OCI-LY7 (cell line): Measurements from ENCODE around the gene UBTD1. TPM values are rescaled to one million over a fixed set of nuclear protein-coding genes. Genes with fewer than 3 reads are reported as not detected.

ENCODE experiments used
- BruUV-seq: library from RNA; stranded (reverse); fragments of 400-500 nt; replicated peaks from 2 replicates; lab custom pipeline; 2021; lab: Mats Ljungman, UMichigan
- CTCF ChIA-PET: fragments of 300-600 bp; sonication (Branson Sonifier 250); formaldehyde crosslinking; loops from one replicate; lab custom pipeline; 2022; ENCODE audit warnings: antibody characterized with exemption; ENCODE audit not compliant: unreplicated experiment; lab: Charles Lee
- POLR2A ChIA-PET: fragments of 300-600 bp; sonication (Branson Sonifier 250); formaldehyde crosslinking; loops from one replicate; lab custom pipeline; 2022; ENCODE audit warnings: antibody characterized with exemption; lab: Charles Lee
- DNase-seq: peaks from one replicate; pipeline ENCODE4 v3.0.0-alpha.2; 2015; ENCODE audit warnings: low spot score
- H2AFZ ChIP-seq: fragments of 200-600 bp; sonication (generic), shearing (Covaris generic); 2 replicates; pipeline ENCODE4 v1.6.1; 2014; ENCODE audit warnings: mild to moderate bottlenecking, antibody characterized with exemption, low read length, moderate library complexity
- H3K27ac ChIP-seq: fragments of 200-600 bp; sonication (generic); 2 replicates; pipeline ENCODE4 v1.5.1; 2014; ENCODE audit warnings: mixed run types, low read depth, mild to moderate bottlenecking, moderate library complexity, low read length, inconsistent platforms; ENCODE audit not compliant: poor library complexity, severe bottlenecking
- H3K36me3 ChIP-seq: fragments of 200-600 bp; sonication (generic); 2 replicates; pipeline ENCODE4 v1.6.1; 2014; ENCODE audit warnings: mild to moderate bottlenecking, antibody characterized with exemption, low read length, moderate library complexity, mixed read lengths; ENCODE audit not compliant: insufficient read depth
- H3K4me1 ChIP-seq: fragments of 200-600 bp; sonication (generic); 2 replicates; pipeline ENCODE4 v1.5.1; 2014; ENCODE audit warnings: mild to moderate bottlenecking, low read length; ENCODE audit not compliant: insufficient read depth, poor library complexity, severe bottlenecking
- H3K4me2 ChIP-seq: fragments of 200-600 bp; sonication (generic); 2 replicates; pipeline ENCODE4 v1.6.1; 2014; ENCODE audit warnings: mild to moderate bottlenecking, low read length
- H3K4me3 ChIP-seq: fragments of 200-600 bp; sonication (generic); 2 replicates; pipeline ENCODE4 v1.5.1; 2014; ENCODE audit warnings: mild to moderate bottlenecking, low read depth, low read length; ENCODE audit not compliant: poor library complexity, severe bottlenecking
- H3K79me2 ChIP-seq: fragments of 200-600 bp; sonication (generic); 2 replicates; pipeline ENCODE4 v1.6.1; 2016; ENCODE audit warnings: low read depth, mild to moderate bottlenecking, low read length, moderate library complexity, mixed read lengths; ENCODE audit not compliant: insufficient read depth
- H3K9me2 ChIP-seq: fragments of 200-600 bp; sonication (generic); 2 replicates; pipeline ENCODE4 v1.6.1; 2016; ENCODE audit warnings: mild to moderate bottlenecking, low read length, mixed read lengths; ENCODE audit not compliant: insufficient read depth
- H3K9me3 ChIP-seq: fragments of 200-600 bp; sonication (generic); 2 replicates; pipeline ENCODE4 v1.6.1; 2014; ENCODE audit warnings: mild to moderate bottlenecking, mixed run types, low read length, mixed read lengths
- H4K20me1 ChIP-seq: fragments of 200-600 bp; sonication (generic); 2 replicates; pipeline ENCODE4 v1.6.1; 2014; ENCODE audit warnings: mild to moderate bottlenecking, antibody characterized with exemption, low read length, moderate library complexity, mixed read lengths; ENCODE audit not compliant: insufficient read depth
- EZH2phosphoT487 ChIP-seq: fragments of 200-600 bp; sonication (generic); IDR thresholded peaks from 2 replicates; pipeline ENCODE4 v1.6.1; 2018; ENCODE audit warnings: low read depth, borderline replicate concordance, mild to moderate bottlenecking, mixed run types, antibody characterized with exemption, low read length, moderate library complexity, mixed read lengths
- intact Hi-C: fragments of 100-400 bp; cut with micrococcal nuclease; formaldehyde crosslinking; loops from one replicate; pipeline ENCODE4 v1.10.0; 2022; ENCODE audit not compliant: unreplicated experiment
- total RNA-seq, 2 experiments: library from RNA; depleted of rRNA in 1 of 2; stranded (reverse); fragments of >200 nt in 1 of 2; shearing (Covaris generic) in 1 of 2; gene quantifications; 2 replicates each; pipeline ENCODE4 v1.2.3, GENCODE V29; 2014 to 2022
- TF ChIP-seq, protein P1 (sequence below): fragments of 200-600 bp; sonication (generic); conservative IDR thresholded peaks from 2 replicates; pipeline ENCODE4 v1.5.1; 2014; ENCODE audit warnings: mild to moderate bottlenecking, antibody characterized with exemption, low read length, moderate library complexity, mixed read lengths

Gene UBTD1
- total RNA-seq, 2 experiments from 2014 or later: 1.4 to 2.2 TPM

- no peaks in the 10 kb centered on the region for H3K4me1 ChIP-seq
- H3K79me2 ChIP-seq: no peaks in the 10 kb centered on the region
- H3K36me3 ChIP-seq: no peaks in the 10 kb centered on the region
- H3K9me2 ChIP-seq: no peaks in the 10 kb centered on the region
- CTCF ChIA-PET: no interaction called here
- H3K4me2 ChIP-seq: no peak overlapping the region
- no peak overlapping the region for H2AFZ ChIP-seq
- H3K4me3 ChIP-seq: no peak overlapping the region
- no peaks in the 10 kb centered on the region for H4K20me1 ChIP-seq
- DNase-seq: no peak
- POLR2A ChIA-PET: interaction anchor here (0.7 to 1.0 kb wide), 2 partner anchors 11 to 14 kb away, joined by 3 to 6 read pairs; no protein-coding TSS in a partner anchor
- TF ChIP-seq EZH2phosphoT487: no peak
- TF ChIP-seq, protein P1, sequence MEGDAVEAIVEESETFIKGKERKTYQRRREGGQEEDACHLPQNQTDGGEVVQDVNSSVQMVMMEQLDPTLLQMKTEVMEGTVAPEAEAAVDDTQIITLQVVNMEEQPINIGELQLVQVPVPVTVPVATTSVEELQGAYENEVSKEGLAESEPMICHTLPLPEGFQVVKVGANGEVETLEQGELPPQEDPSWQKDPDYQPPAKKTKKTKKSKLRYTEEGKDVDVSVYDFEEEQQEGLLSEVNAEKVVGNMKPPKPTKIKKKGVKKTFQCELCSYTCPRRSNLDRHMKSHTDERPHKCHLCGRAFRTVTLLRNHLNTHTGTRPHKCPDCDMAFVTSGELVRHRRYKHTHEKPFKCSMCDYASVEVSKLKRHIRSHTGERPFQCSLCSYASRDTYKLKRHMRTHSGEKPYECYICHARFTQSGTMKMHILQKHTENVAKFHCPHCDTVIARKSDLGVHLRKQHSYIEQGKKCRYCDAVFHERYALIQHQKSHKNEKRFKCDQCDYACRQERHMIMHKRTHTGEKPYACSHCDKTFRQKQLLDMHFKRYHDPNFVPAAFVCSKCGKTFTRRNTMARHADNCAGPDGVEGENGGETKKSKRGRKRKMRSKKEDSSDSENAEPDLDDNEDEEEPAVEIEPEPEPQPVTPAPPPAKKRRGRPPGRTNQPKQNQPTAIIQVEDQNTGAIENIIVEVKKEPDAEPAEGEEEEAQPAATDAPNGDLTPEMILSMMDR: no peak
- no peaks in the 10 kb centered on the region for H3K9me3 ChIP-seq
- no TSS peak for BruUV-seq
- no peak overlapping the region for H3K27ac ChIP-seq
- intact Hi-C loops: no loop called here
Observed at GRCh38 chr10:97547962-97548361, 49.2 kb downstream of the UBTD1 start.

- Histone ChIP-seq H3K36me3 (no peaks in the 10 kb centered on the region), H3K27ac (no peak overlapping the region), H3K4me1 (no peaks in the 10 kb centered on the region), H3K9me2 (no peaks in the 10 kb centered on the region), H3K4me2 (no peak overlapping the region), H3K9me3 (no peaks in the 10 kb centered on the region), H2AFZ (no peak overlapping the region), H4K20me1 (no peaks in the 10 kb centered on the region), H3K79me2 (no peaks in the 10 kb centered on the region), H3K4me3 (no peak overlapping the region)
- TF ChIP-seq EZH2phosphoT487: no peak
- TF ChIP-seq, protein P1: no peak
- ChIA-PET CTCF (no interaction called here), POLR2A (no interaction called here)
- no TSS peak for BruUV-seq
- no peak for DNase-seq
- intact Hi-C loops: no loop called here
Observed at GRCh38 chr10:97548828-97549455, 50.2 kb downstream of the UBTD1 start.

GRCh38 chr10:97549587-97550322, 51.0 kb downstream of the UBTD1 start:
- no peak overlapping the region for H3K27ac ChIP-seq
- no peak overlapping the region for H3K4me2 ChIP-seq
- ChIA-PET CTCF (no interaction called here), POLR2A (no interaction called here)
- no TSS peak for BruUV-seq
- H3K4me3 ChIP-seq: no peak overlapping the region
- H2AFZ ChIP-seq: no peak overlapping the region
- H3K36me3 ChIP-seq: no peaks in the 10 kb centered on the region
- no peaks in the 10 kb centered on the region for H3K79me2 ChIP-seq
- no peak for TF ChIP-seq EZH2phosphoT487
- TF ChIP-seq, protein P1: no peak
- intact Hi-C loops: no loop called here
- H3K9me2 ChIP-seq: no peaks in the 10 kb centered on the region
- H3K4me1 ChIP-seq: no peaks in the 10 kb centered on the region
- DNase-seq: no peak
- no peaks in the 10 kb centered on the region for H4K20me1 ChIP-seq
- no peaks in the 10 kb centered on the region for H3K9me3 ChIP-seq
